WERI-Rb-1 (cell line): ENCODE data around the gene TTC13.

ENCODE experiments used
- DNase-seq: peaks from one replicate; pipeline ENCODE4 v3.0.0-alpha.2; 2020
- H3K27ac ChIP-seq: fragments of 250-450 bp; sonication (Bioruptor Pico); 2 replicates; pipeline ENCODE4 v1.5.1; 2020; ENCODE audit warnings: mild to moderate bottlenecking, moderate library complexity
- H3K27me3 ChIP-seq: fragments of 250-450 bp; sonication (Bioruptor Pico); 2 replicates; pipeline ENCODE4 v1.5.1; 2021; ENCODE audit warnings: mild to moderate bottlenecking, low read depth, moderate library complexity; ENCODE audit not compliant: insufficient read depth, severe bottlenecking
- H3K36me3 ChIP-seq: fragments of 250-450 bp; sonication (Bioruptor Pico); 2 replicates; pipeline ENCODE4 v1.5.1; 2020; ENCODE audit warnings: mild to moderate bottlenecking, moderate library complexity
- H3K4me3 ChIP-seq: 2 replicates; pipeline ENCODE4 v1.5.1; 2011; ENCODE audit warnings: low read depth, mild to moderate bottlenecking, control low read depth, low read length
- H3K9me3 ChIP-seq: fragments of 250-450 bp; sonication (Bioruptor Pico); 2 replicates; pipeline ENCODE4 v1.5.1; 2021; ENCODE audit warnings: mild to moderate bottlenecking, moderate library complexity; ENCODE audit not compliant: severe bottlenecking
- TF ChIP-seq, protein P1 (sequence below): IDR thresholded peaks from 2 replicates; pipeline ENCODE4 v1.5.1; 2011; ENCODE audit warnings: low read depth, mild to moderate bottlenecking, control low read depth, inconsistent platforms, low read length

Gene TTC13

DNA sequence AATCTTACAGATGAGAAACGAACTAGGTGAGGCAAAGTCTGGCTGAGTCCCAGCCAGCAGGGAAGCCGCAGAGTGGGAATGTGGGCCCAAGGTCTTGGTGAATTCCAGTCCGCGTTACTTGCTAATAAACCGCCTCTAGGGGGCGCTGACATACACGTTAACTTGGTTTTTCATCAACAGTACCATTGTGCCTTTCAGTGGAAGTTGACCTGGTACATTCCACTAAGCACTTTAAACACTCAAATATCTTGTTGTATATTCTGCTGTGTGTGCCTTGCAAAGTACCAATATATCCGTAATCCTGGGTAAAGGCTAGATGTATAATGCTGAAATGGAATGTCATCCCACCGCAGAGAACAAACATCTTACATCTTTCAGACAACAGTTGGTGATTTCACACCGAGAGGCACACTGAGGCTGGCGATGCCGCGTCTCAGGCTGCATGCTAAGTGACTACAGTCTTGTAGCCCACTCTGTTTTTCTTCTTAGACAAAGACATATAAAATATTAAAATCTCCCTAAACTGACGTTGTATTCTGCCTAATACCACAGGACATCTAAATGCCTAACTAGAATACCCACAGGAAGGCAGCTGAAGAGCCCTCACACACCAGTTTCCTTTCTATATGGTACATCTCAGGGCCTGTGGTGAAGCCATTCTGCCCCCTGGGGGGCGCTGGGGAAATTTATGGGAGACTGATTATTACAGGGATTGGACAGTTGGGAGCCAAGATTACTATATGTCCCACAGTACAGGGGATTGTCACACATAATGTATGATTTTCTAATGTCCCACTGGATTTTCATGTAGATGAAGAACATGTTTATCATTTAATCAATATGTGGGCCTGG is 61.2 kb downstream of the TTC13 start:
- H3K27ac ChIP-seq, result no peak overlapping the region
- TF ChIP-seq, protein P1, sequence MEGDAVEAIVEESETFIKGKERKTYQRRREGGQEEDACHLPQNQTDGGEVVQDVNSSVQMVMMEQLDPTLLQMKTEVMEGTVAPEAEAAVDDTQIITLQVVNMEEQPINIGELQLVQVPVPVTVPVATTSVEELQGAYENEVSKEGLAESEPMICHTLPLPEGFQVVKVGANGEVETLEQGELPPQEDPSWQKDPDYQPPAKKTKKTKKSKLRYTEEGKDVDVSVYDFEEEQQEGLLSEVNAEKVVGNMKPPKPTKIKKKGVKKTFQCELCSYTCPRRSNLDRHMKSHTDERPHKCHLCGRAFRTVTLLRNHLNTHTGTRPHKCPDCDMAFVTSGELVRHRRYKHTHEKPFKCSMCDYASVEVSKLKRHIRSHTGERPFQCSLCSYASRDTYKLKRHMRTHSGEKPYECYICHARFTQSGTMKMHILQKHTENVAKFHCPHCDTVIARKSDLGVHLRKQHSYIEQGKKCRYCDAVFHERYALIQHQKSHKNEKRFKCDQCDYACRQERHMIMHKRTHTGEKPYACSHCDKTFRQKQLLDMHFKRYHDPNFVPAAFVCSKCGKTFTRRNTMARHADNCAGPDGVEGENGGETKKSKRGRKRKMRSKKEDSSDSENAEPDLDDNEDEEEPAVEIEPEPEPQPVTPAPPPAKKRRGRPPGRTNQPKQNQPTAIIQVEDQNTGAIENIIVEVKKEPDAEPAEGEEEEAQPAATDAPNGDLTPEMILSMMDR, result peak; percentile 80
- no peaks in the 10 kb centered on the region for H3K27me3 ChIP-seq
- H3K36me3 ChIP-seq, result peaks cover 35% of the 10 kb centered on the region
- no peaks in the 10 kb centered on the region for H3K9me3 ChIP-seq
- no peak overlapping the region for H3K4me3 ChIP-seq
- peak; percentile 85 for DNase-seq

DNA sequence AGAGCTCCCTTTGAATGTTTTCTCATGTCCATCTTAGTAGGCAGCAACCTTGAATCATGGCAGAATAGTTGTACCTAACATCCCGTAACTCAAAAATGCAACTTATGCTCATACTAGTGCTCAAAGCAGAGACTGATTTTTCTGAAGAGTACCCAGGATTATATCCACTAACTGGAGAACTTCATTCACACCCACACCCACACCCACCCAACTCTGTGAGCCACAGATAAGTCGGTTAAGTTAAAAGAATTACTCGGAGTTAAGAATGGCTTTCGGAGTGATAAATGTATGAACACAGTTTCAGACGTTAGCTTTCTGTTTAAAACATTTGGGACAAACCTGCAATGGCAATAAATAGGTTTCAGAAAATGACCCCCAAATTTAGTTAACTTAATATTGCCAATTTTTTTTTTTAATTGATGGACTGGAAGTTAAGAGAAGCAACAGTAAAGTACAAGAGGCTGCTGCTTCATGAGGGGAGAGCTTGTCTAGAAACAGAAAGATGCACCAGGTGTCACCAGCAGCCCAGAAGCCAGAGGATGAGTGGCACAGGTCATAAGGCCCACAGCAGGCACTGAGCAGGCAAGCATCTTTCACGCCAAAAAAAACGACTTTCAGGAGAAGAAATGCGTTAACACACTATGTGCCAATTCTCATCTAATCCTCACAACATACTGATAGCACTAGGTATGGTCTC is 61.9 kb downstream of the TTC13 start:
- TF ChIP-seq, protein P1, result no peak
- Histone ChIP-seq H3K4me3 (no peak overlapping the region), H3K36me3 (peaks cover 36% of the 10 kb centered on the region), H3K27ac (no peak overlapping the region), H3K9me3 (no peaks in the 10 kb centered on the region), H3K27me3 (no peaks in the 10 kb centered on the region)
- DNase-seq, result no peak

DNA sequence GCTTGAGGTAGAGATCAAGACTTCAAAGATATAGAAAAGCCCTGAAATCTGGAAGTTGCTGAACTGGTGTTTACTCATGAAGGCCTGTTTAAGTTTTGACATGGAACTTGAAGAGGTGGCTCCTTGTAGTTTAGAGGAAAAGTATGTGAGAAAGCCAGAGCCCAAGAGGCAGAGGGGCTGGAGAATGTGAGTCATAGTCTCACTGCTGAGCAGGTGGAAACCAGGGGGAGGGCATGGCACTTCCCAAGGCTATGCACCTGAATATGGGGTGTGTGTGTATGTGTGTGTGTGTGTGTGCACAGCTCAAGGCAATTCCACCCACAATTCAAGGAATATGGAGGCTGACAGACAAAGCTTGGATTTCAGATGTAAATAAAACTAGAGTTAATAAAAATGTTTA is 63.6 kb downstream of the TTC13 start:
- no peaks in the 10 kb centered on the region for H3K9me3 ChIP-seq
- no peaks in the 10 kb centered on the region for H3K27me3 ChIP-seq
- no peak for DNase-seq
- peaks cover 35% of the 10 kb centered on the region for H3K36me3 ChIP-seq
- TF ChIP-seq, protein P1, result no peak
- H3K4me3 ChIP-seq, result no peak overlapping the region
- no peak overlapping the region for H3K27ac ChIP-seq

DNA sequence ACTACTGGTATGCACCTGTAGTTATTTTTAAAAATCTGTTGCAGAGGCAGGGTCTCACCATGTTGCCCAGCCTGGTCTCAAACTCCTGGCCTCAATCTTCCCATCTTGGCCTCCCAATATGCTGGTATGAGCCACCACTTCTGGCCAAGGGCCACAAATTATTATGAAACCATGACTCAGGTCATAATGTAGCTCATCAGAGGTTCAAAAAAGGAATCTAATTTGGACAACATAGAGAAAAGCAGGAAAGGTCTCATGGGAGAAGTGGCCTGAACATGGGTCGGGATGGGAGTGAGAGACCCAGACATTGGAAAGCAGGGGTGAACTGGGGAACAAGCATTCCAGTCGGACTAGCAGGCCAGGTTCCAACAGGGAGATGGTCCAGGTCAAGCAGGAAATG is 65.2 kb downstream of the TTC13 start:
- peaks cover 30% of the 10 kb centered on the region for H3K36me3 ChIP-seq
- no peak overlapping the region for H3K27ac ChIP-seq
- DNase-seq, result no peak
- TF ChIP-seq, protein P1, result no peak
- H3K4me3 ChIP-seq, result no peak overlapping the region
- H3K9me3 ChIP-seq, result no peaks in the 10 kb centered on the region
- H3K27me3 ChIP-seq, result no peaks in the 10 kb centered on the region

DNA sequence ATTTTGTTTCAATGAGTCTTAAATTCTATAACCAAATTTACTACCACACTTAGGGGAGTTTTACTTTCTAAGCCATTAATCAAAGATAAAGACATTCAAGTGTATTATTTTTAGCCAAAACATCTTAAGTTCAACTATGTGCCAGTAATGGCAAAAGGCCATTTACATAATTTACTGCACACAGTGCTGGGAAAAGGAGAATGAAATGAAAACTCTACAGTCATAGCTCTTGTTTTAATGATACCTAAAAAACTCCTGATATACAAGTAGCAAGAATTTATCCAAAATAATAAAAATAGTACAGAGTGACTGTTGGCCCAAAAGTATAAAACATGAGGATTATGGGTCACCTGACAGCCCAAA is 67.9 kb downstream of the TTC13 start:
- TF ChIP-seq, protein P1, result no peak
- no peak for DNase-seq
- Histone ChIP-seq H3K36me3 (peaks cover 45% of the 10 kb centered on the region), H3K27ac (no peak overlapping the region), H3K9me3 (no peaks in the 10 kb centered on the region), H3K4me3 (no peak overlapping the region), H3K27me3 (no peaks in the 10 kb centered on the region)
